GM12891 (cell line): Measurements from ENCODE around the gene SLC16A14.

ENCODE experiments used
- POLR2A ChIP-seq: IDR thresholded peaks from 2 replicates; pipeline ENCODE4 v1.6.1; 2011; ENCODE audit warnings: low read depth, low read length, control low read depth
- TAF1 ChIP-seq: IDR thresholded peaks from 2 replicates; pipeline ENCODE4 v1.6.1; 2011; ENCODE audit warnings: low read depth, low read length, control low read depth

DNA sequence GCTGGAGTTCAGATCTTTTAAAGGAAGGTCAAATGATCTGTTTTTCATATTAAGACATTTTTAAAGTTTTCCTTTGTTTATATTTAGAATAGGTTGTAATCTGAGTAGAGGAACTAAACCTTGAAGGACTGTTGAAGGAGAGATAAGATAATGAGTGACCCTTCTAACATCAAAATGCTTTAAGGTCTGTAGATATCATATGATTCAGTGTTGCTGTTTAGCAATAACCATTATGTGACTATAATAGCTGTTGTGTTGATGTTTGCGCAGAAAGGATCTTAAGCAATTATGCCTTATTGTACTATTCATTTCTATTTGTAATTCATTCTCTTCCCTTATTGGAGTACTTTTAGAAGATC, 60.0 kb downstream of the SLC16A14 start:
- TF ChIP-seq POLR2A (no peak), TAF1 (no peak)
